Testis (tissue), 5 donors: ENCODE measurements around the gene OR1Q1. TPM values are rescaled to one million over a fixed set of nuclear protein-coding genes. Genes with fewer than 3 reads are reported as not detected.
"Not testable (repeated sequence)": the region's sequence is repeated elsewhere in the genome, so short reads cannot be mapped to it uniquely, and the experiment has no call there.

Source experiments
- DNase-seq: peaks from one replicate; pipeline ENCODE4 v3.0.0-alpha.2; 2019
- H3K27ac ChIP-seq, 2 donors: fragments of 200-600 bp; sonication (generic); one replicate each; pipeline ENCODE4 v1.5.1; 2019
- H3K27me3 ChIP-seq: fragments of 200-600 bp; sonication (generic); one replicate; pipeline ENCODE4 v1.5.1; 2019
- H3K36me3 ChIP-seq: fragments of 200-600 bp; sonication (generic); one replicate; pipeline ENCODE4 v1.5.1; 2017; ENCODE audit warnings: low read depth; ENCODE audit errors: missing control alignments
- H3K4me1 ChIP-seq: fragments of 200-600 bp; sonication (generic); one replicate; pipeline ENCODE4 v1.5.1; 2019
- H3K4me3 ChIP-seq, 2 donors: fragments of 200-600 bp; sonication (generic); one replicate each; pipeline ENCODE4 v1.5.1; 2017 to 2019
- H3K9me3 ChIP-seq: fragments of 200-600 bp; sonication (generic); one replicate; pipeline ENCODE4 v1.5.1; 2017
- CTCF ChIP-seq, 3 experiments: fragments of 450-650 bp in 2 of 3; fragments of 200-600 bp in 1 of 3; sonication (generic) in 1 of 3; IDR thresholded peaks; one replicate each; pipeline ENCODE4 v1.5.1; 2016 to 2019; ENCODE audit warnings: antibody characterized with exemption in 3 of 3, mild to moderate bottlenecking in 2 of 3, moderate library complexity in 1 of 3
- POLR2A ChIP-seq: fragments of 450-650 bp; IDR thresholded peaks from one replicate; pipeline ENCODE4 v1.6.1; 2017; ENCODE audit warnings: antibody characterized with exemption, mild to moderate bottlenecking, moderate library complexity
- WGBS, 2 donors: methylation state at CpG; one replicate each; pipeline ENCODE4 v1.1.5; 2018; 5-methylcytosine and 5-hydroxymethylcytosine counted together
- intact Hi-C: fragments of 100-400 bp; cut with DNase I; formaldehyde crosslinking; loops from one replicate; pipeline ENCODE4 v1.15.1; 2023; ENCODE audit warnings: low total_unique reads
- long read RNA-seq, 2 donors: transcript quantifications; one replicate each; lab custom pipeline, GENCODE V29; 2026
- polyA plus RNA-seq: library from polyadenylated mRNA; stranded (reverse); fragments of 350-450 nt; fragmentation: Illumina TruSeq; extraction: RNeasy Lipid Tissue Mini Kit (QIAGEN cat#74804); gene quantifications from one replicate; pipeline ENCODE4 v1.2.3, GENCODE V29; 2014; ENCODE audit warnings: low read depth, low replicate concordance; ENCODE audit not compliant: insufficient read depth
- total RNA-seq, 2 donors: library from RNA; depleted of rRNA; stranded (reverse); fragments of >200 nt; gene quantifications; one replicate each; pipeline ENCODE4 v1.2.3, GENCODE V29; 2016

OR1Q1 gene
- total RNA-seq, result not detected
- polyA plus RNA-seq, result not detected
- long read RNA-seq, donor 1, result 0 reads
- long read RNA-seq, donor 2, result 0 reads

- TF ChIP-seq POLR2A (no peak), CTCF (IDR thresholded peaks at IDR 0.05) (no peak)
Measured at GRCh38 chr9:122614362-122614761, at the start of gene OR1Q1. OR1Q1 (plus strand) TSS chr9:122614738; CDS start chr9:122614738, 0 bp downstream.

GRCh38 chr9:122567901-122568300 is 46.6 kb upstream of the OR1Q1 start:
- 88 to 91% methylated on average over 4 of the region's 4 CpGs for WGBS, 2 donors
- no peaks in the 10 kb centered on the region for H3K9me3 ChIP-seq
- no peaks in the 10 kb centered on the region for H3K36me3 ChIP-seq
- no peaks in the 10 kb centered on the region for H3K4me1 ChIP-seq
- TF ChIP-seq CTCF (IDR thresholded peaks at IDR 0.05) (no peak), POLR2A (no peak)
- no peaks in the 10 kb centered on the region for H3K27me3 ChIP-seq
- DNase-seq, result no peak
- intact Hi-C loops, result no loop called here
- no peak overlapping the region for H3K27ac ChIP-seq
- no peak overlapping the region for H3K4me3 ChIP-seq

More at GRCh38 chr9:122614362-122614761, at the start of gene OR1Q1:
- no peaks in the 10 kb centered on the region for H3K27me3 ChIP-seq
- no peak within 1 kb of the TSS for H3K4me3 ChIP-seq
- H3K4me1 ChIP-seq, result no peaks in the 10 kb centered on the region
- 75 to 93% methylated on average over 1 of the region's 1 CpG for WGBS, 2 donors
- H3K36me3 ChIP-seq, result no peaks in the 10 kb centered on the region
- intact Hi-C loops, result no loop called here
- no peak for DNase-seq
- no peaks in the 10 kb centered on the region for H3K9me3 ChIP-seq
- H3K27ac ChIP-seq, result no peak within 1 kb of the TSS

GRCh38 chr9:122572456-122572855 is 42.1 kb upstream of the OR1Q1 start:
- intact Hi-C loops, result no loop called here
- WGBS, 2 donors, result 73 to 77% methylated on average over 2 of the region's 2 CpGs
- TF ChIP-seq POLR2A (no peak), CTCF (IDR thresholded peaks at IDR 0.05) (no peak)
- Histone ChIP-seq H3K9me3 (no peaks in the 10 kb centered on the region), H3K27me3 (no peaks in the 10 kb centered on the region), H3K27ac (no peak overlapping the region), H3K4me3 (no peak overlapping the region), H3K36me3 (no peaks in the 10 kb centered on the region), H3K4me1 (no peaks in the 10 kb centered on the region)
- DNase-seq, result no peak

GRCh38 chr9:122579874-122580273 is 34.7 kb upstream of the OR1Q1 start:
- no peak overlapping the region for H3K4me3 ChIP-seq
- intact Hi-C loops, result no loop called here
- 77 to 81% methylated on average over 5 of the region's 5 CpGs for WGBS, 2 donors
- DNase-seq, result no peak
- H3K27ac ChIP-seq, result no peak overlapping the region
- no peaks in the 10 kb centered on the region for H3K4me1 ChIP-seq
- H3K9me3 ChIP-seq, result no peaks in the 10 kb centered on the region
- H3K27me3 ChIP-seq, result no peaks in the 10 kb centered on the region
- TF ChIP-seq CTCF (IDR thresholded peaks at IDR 0.05) (no peak), POLR2A (no peak)
- no peaks in the 10 kb centered on the region for H3K36me3 ChIP-seq

GRCh38 chr9:122580360-122580759 is 34.2 kb upstream of the OR1Q1 start:
- Histone ChIP-seq H3K27me3 (no peaks in the 10 kb centered on the region), H3K4me1 (no peaks in the 10 kb centered on the region), H3K9me3 (no peaks in the 10 kb centered on the region), H3K4me3 (no peak overlapping the region), H3K27ac (no peak overlapping the region), H3K36me3 (no peaks in the 10 kb centered on the region)
- WGBS, 2 donors, result 83 to 87% methylated on average over 3 of the region's 3 CpGs
- intact Hi-C loops, result no loop called here
- DNase-seq, result no peak
- TF ChIP-seq POLR2A (no peak), CTCF (IDR thresholded peaks at IDR 0.05) (no peak)

- H3K27ac ChIP-seq, DNase-seq, H3K4me1 ChIP-seq, H3K9me3 ChIP-seq, H3K4me3 ChIP-seq, H3K36me3 ChIP-seq, intact Hi-C loops, H3K27me3 ChIP-seq: not testable (repeated sequence)
- WGBS, 2 donors, result 91 to 93% methylated on average over 8 of the region's 8 CpGs
Measured at GRCh38 chr9:122583284-122583683, 31.3 kb upstream of the OR1Q1 start, which contains the start of gene OR1L8. OR1L8 (minus strand) TSS chr9:122583384; CDS start chr9:122568477, 14,907 bp downstream.
